ENCODE data around the gene LRRC61. TPM values are rescaled to one million over a fixed set of nuclear protein-coding genes. Genes with fewer than 3 reads are reported as not detected.

LRRC61 gene
- polyA plus RNA-seq, 1 donor (not counting 4 experiments of a cell fraction or from before 2014, with no cell fraction given) = 1.0 TPM

DNA sequence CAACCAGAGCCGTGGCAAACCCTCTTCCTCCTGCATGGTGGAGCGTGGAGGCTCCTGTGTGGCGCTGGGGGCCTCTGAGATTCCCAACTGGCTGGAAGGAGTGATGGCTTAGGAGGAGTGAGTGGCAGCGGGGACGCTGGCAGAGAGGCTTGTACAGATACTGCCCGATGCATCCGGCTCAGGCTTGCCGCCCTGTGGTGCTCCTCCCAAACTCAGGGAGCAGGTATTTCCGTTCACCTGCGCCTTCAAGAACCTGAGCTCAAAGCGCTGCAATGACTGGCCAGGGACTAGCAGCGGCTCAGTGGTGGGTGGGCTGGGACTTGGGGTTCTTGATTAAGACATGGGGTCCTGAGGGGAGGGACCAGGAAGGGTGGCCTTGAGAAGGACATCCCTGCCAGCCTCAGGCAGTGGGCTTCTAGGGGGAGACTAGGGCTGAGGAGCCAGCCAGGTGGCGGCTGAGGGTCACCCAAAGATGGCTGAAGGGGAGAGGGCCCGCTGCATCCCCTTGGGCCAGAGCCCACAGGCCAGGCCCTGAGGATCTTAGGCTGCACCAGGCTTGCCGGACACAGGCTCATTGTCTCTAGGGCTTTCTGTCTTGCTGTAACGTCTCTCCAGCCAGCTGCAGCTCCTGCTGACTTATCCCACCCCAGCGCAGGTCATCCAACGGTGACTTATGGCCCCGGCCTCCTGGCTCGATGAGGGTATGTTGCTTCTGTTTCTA, 59.1 kb downstream of the LRRC61 start:
- Histone ChIP-seq H3K79me2 (ENCODE audit: control insufficient read depth, insufficient read depth, low read length) (peaks cover 5% of the 10 kb centered on the region), H3K27me3 (ENCODE audit: control insufficient read depth, extremely low read depth, insufficient read depth, low read length) (no peaks in the 10 kb centered on the region), H4K20me1 (ENCODE audit: control insufficient read depth, extremely low read depth, insufficient read depth, low read length) (no peaks in the 10 kb centered on the region), H3K9ac (ENCODE audit: control insufficient read depth, extremely low read depth, insufficient read depth, low read length) (no peak overlapping the region), H2AFZ (ENCODE audit: control insufficient read depth, low read length) (peak overlapping the region; percentile 15), H3K27ac (ENCODE audit: control insufficient read depth, insufficient read depth, low read length) (no peak overlapping the region), H3K9me1 (ENCODE audit: control insufficient read depth, extremely low read depth, insufficient read depth, low read length) (no peaks in the 10 kb centered on the region), H3K4me1 (ENCODE audit: control insufficient read depth, extremely low read depth, insufficient read depth, low read length) (peaks cover 22% of the 10 kb centered on the region), H3K4me3 (ENCODE audit: control insufficient read depth in 2 of 3, extremely low read depth in 1 of 3, insufficient read depth in 2 of 3, low read depth in 1 of 3, low read length in 3 of 3) (no peak overlapping the region), H3K36me3 (ENCODE audit: control insufficient read depth in 2 of 2, extremely low read depth in 1 of 2, insufficient read depth in 2 of 2, low read length in 2 of 2) (no peaks in the 10 kb centered on the region), H3K4me2 (ENCODE audit: control insufficient read depth, extremely low read depth, insufficient read depth, low read depth, low read length) (peak overlapping the region; percentile 22), H3K9me3 (ENCODE audit: control insufficient read depth, low read depth, low read length) (no peaks in the 10 kb centered on the region)
- dilution Hi-C loops (cut with MboI; ENCODE audit: extremely low pct_ligation_motif_present, low sequenced_read_pairs) = no loop called here
- TF ChIP-seq, protein P1, sequence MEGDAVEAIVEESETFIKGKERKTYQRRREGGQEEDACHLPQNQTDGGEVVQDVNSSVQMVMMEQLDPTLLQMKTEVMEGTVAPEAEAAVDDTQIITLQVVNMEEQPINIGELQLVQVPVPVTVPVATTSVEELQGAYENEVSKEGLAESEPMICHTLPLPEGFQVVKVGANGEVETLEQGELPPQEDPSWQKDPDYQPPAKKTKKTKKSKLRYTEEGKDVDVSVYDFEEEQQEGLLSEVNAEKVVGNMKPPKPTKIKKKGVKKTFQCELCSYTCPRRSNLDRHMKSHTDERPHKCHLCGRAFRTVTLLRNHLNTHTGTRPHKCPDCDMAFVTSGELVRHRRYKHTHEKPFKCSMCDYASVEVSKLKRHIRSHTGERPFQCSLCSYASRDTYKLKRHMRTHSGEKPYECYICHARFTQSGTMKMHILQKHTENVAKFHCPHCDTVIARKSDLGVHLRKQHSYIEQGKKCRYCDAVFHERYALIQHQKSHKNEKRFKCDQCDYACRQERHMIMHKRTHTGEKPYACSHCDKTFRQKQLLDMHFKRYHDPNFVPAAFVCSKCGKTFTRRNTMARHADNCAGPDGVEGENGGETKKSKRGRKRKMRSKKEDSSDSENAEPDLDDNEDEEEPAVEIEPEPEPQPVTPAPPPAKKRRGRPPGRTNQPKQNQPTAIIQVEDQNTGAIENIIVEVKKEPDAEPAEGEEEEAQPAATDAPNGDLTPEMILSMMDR (optimal IDR thresholded peaks at IDR 0.05 in 1 of 3, IDR thresholded peaks at IDR 0.05 in 1 of 3, conservative IDR thresholded peaks at IDR 0.05 in 1 of 3; ENCODE audit: extremely low read depth in 1 of 3, insufficient read depth in 2 of 3, low read length in 3 of 3) = peak in 1 of 3 experiments; percentile 49
- no peak for TF ChIP-seq EZH2 (IDR thresholded peaks at IDR 0.05; ENCODE audit: low read length)
- DNase-seq (ENCODE audit: low read depth, low spot score) (no peak), FAIRE-seq (no peak)

DNA sequence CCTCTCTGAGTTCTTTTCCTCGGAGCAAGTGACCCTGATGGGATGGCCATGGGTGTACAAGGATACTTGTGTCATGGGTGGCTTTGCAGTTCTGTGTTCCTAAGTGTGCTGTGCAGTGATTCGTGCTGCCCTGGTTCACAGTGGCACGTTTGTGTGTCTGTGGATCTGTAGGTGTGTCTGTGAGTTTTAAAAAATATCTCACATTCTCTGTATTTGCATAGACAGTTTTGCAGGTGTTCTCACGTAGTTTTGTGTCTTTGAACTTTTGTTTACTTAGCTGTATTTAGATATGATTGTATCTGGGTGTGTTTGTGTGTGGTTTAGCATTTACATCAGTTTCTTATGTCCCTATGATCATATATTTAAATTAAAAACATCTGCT, 59.7 kb downstream of the LRRC61 start:
- peaks cover 22% of the 10 kb centered on the region for H3K4me1 ChIP-seq (ENCODE audit: control insufficient read depth, extremely low read depth, insufficient read depth, low read length)
- H3K9ac ChIP-seq (ENCODE audit: control insufficient read depth, extremely low read depth, insufficient read depth, low read length) = no peak overlapping the region
- H3K27me3 ChIP-seq (ENCODE audit: control insufficient read depth, extremely low read depth, insufficient read depth, low read length) = no peaks in the 10 kb centered on the region
- H3K36me3 ChIP-seq (ENCODE audit: control insufficient read depth in 2 of 2, extremely low read depth in 1 of 2, insufficient read depth in 2 of 2, low read length in 2 of 2) = no peaks in the 10 kb centered on the region
- DNase-seq (ENCODE audit: low read depth, low spot score) (no peak), FAIRE-seq (no peak)
- H3K79me2 ChIP-seq (ENCODE audit: control insufficient read depth, insufficient read depth, low read length) = peaks cover 5% of the 10 kb centered on the region
- no peaks in the 10 kb centered on the region for H3K9me3 ChIP-seq (ENCODE audit: control insufficient read depth, low read depth, low read length)
- H3K4me2 ChIP-seq (ENCODE audit: control insufficient read depth, extremely low read depth, insufficient read depth, low read depth, low read length) = no peak overlapping the region
- H2AFZ ChIP-seq (ENCODE audit: control insufficient read depth, low read length) = no peak overlapping the region
- no peaks in the 10 kb centered on the region for H4K20me1 ChIP-seq (ENCODE audit: control insufficient read depth, extremely low read depth, insufficient read depth, low read length)
- dilution Hi-C loops (cut with MboI; ENCODE audit: extremely low pct_ligation_motif_present, low sequenced_read_pairs) = no loop called here
- no peaks in the 10 kb centered on the region for H3K9me1 ChIP-seq (ENCODE audit: control insufficient read depth, extremely low read depth, insufficient read depth, low read length)
- TF ChIP-seq, protein P1 (optimal IDR thresholded peaks at IDR 0.05 in 1 of 3, IDR thresholded peaks at IDR 0.05 in 1 of 3, conservative IDR thresholded peaks at IDR 0.05 in 1 of 3; ENCODE audit: extremely low read depth in 1 of 3, insufficient read depth in 2 of 3, low read length in 3 of 3) = no peak
- TF ChIP-seq EZH2 (IDR thresholded peaks at IDR 0.05; ENCODE audit: low read length) = no peak
- H3K4me3 ChIP-seq (ENCODE audit: control insufficient read depth in 2 of 3, extremely low read depth in 1 of 3, insufficient read depth in 2 of 3, low read depth in 1 of 3, low read length in 3 of 3) = no peak overlapping the region
- no peak overlapping the region for H3K27ac ChIP-seq (ENCODE audit: control insufficient read depth, insufficient read depth, low read length)
